Glomerular endothelial cell (primary cell): ENCODE measurements around the gene AK9. TPM values are rescaled to one million over a fixed set of nuclear protein-coding genes. Genes with fewer than 3 reads are reported as not detected.

Source experiments
- DNase-seq: peaks from one replicate; pipeline ENCODE4 v3.0.0-alpha.2; 2011; ENCODE audit warnings: low read depth, low spot score; ENCODE audit errors: extremely low read depth
- total RNA-seq: library from RNA; depleted of rRNA; stranded (reverse); fragments of >200 nt; gene quantifications from 2 replicates; pipeline ENCODE4 v1.2.3, GENCODE V29; 2015

The AK9 gene
- total RNA-seq, 1 donor from 2014 or later, result 2.7 TPM

- DNase-seq, result no peak
Measured at GRCh38 chr6:109515781-109516409, 175.1 kb downstream of the AK9 start.

GRCh38 chr6:109514946-109515345, 176.1 kb downstream of the AK9 start:
- DNase-seq, result no peak

- DNase-seq, result no peak
Measured at GRCh38 chr6:109513571-109514071, 177.4 kb downstream of the AK9 start.

- DNase-seq, result no peak
Measured at GRCh38 chr6:109512271-109512817, 178.7 kb downstream of the AK9 start.

GRCh38 chr6:109511832-109512231, 179.2 kb downstream of the AK9 start:
- DNase-seq, result no peak

- DNase-seq, result no peak
Measured at GRCh38 chr6:109510358-109510757, 180.6 kb downstream of the AK9 start.

GRCh38 chr6:109508166-109508860, 182.7 kb downstream of the AK9 start:
- DNase-seq, result no peak

GRCh38 chr6:109507490-109508072, 183.4 kb downstream of the AK9 start:
- DNase-seq, result no peak

GRCh38 chr6:109506841-109507240, 184.2 kb downstream of the AK9 start:
- DNase-seq, result no peak

GRCh38 chr6:109506314-109506713, 184.7 kb downstream of the AK9 start:
- no peak for DNase-seq

- DNase-seq, result no peak
Measured at GRCh38 chr6:109503327-109504224, 187.4 kb downstream of the AK9 start.

- DNase-seq, result no peak
Measured at GRCh38 chr6:109498936-109499335, 192.1 kb downstream of the AK9 start.

GRCh38 chr6:109498052-109498451, 192.9 kb downstream of the AK9 start:
- DNase-seq, result no peak

- DNase-seq, result no peak
Measured at GRCh38 chr6:109496036-109496772, 194.8 kb downstream of the AK9 start.

GRCh38 chr6:109493865-109494264, 197.1 kb downstream of the AK9 start:
- no peak for DNase-seq

GRCh38 chr6:109491207-109491938, 199.6 kb downstream of the AK9 start:
- DNase-seq, result no peak

- no peak for DNase-seq
Measured at GRCh38 chr6:109490713-109491112, 200.3 kb downstream of the AK9 start.

- no peak for DNase-seq
Measured at GRCh38 chr6:109488001-109488400, 203.0 kb downstream of the AK9 start.

GRCh38 chr6:109486068-109486467, 204.9 kb downstream of the AK9 start:
- DNase-seq, result no peak
